ENCODE measurements around the gene DHRS1. TPM values are rescaled to one million over a fixed set of nuclear protein-coding genes. Genes with fewer than 3 reads are reported as not detected.

DHRS1 gene
- total and polyA plus RNA-seq, 3 experiments from 2014 or later = 9.3 to 34.8 (median 9.8) TPM

DNA sequence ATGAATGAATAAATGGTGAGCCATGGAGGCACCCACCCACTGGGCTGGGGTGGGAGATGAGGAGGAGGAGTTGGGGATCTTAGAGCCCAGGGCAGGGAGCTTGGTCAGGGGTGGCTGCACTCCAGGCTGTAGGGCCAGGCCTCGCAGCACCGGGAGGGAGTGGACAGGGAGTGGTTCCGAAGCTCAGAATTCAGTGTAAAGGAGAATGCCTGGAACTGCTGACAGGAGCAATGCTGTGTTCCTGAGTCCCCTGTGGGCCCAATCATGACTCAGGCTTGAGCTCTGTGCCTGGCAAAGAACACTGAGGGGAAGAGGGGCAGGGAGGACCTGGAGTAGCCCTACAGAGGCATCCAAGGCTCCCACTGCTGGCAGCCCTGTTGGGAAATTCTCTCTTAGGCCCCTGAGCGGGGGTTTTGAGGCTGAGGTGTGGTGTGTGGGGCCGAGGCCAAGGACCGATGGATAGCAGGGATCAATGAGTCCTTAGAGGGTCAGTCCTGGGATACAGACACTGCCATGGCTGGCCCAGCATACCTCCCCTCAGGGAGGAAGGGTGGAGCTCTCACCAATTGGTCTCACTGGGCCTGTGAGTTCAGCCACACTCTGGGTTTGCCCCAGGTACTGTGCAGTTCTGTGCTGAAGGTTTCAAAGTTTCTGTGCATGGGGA, 18.7 kb downstream of the DHRS1 start:
- Mint-ChIP-seq H3K27me3 (no peaks in the 10 kb centered on the region), H3K4me1 (peaks cover 17 to 23% (median 21%) of the 10 kb centered on the region in 3 donors), H3K4me3 (no peak overlapping the region), H3K9me3 (no peaks in the 10 kb centered on the region), H3K36me3 (peaks cover 0 to 2% (median 0%) of the 10 kb centered on the region in 3 donors), H3K27ac (peak overlapping the region in 5 of 8 donors; percentile 32 to 84 (median 47))
- Histone ChIP-seq H3K36me3 (ENCODE audit: insufficient read depth, low read length) (no peaks in the 10 kb centered on the region), H3K27ac (ENCODE audit: low read depth, low read length) (no peak overlapping the region), H3K9me3 (ENCODE audit: low read length) (no peaks in the 10 kb centered on the region), H3K4me3 (ENCODE audit: low read length) (no peak overlapping the region), H3K4me1 (ENCODE audit: insufficient read depth, low read length) (peaks cover 16% of the 10 kb centered on the region), H3K27me3 (ENCODE audit: insufficient read depth, low read length, poor library complexity, severe bottlenecking) (no peaks in the 10 kb centered on the region)
- ChIA-PET CTCF (interaction anchor here (1.2 to 3.5 kb wide), 5 partner anchors 10 to 53 kb away, joined by 4 to 10 read pairs (median 6); partner anchors contain the start of genes LTB4R2 and RABGGTA), POLR2A (interaction anchor here (1.3 kb wide), 1 partner anchor 9 kb away, joined by 3 read pairs; the partner anchor contains the start of gene RABGGTA)
- DNase-seq = no peak

DNA sequence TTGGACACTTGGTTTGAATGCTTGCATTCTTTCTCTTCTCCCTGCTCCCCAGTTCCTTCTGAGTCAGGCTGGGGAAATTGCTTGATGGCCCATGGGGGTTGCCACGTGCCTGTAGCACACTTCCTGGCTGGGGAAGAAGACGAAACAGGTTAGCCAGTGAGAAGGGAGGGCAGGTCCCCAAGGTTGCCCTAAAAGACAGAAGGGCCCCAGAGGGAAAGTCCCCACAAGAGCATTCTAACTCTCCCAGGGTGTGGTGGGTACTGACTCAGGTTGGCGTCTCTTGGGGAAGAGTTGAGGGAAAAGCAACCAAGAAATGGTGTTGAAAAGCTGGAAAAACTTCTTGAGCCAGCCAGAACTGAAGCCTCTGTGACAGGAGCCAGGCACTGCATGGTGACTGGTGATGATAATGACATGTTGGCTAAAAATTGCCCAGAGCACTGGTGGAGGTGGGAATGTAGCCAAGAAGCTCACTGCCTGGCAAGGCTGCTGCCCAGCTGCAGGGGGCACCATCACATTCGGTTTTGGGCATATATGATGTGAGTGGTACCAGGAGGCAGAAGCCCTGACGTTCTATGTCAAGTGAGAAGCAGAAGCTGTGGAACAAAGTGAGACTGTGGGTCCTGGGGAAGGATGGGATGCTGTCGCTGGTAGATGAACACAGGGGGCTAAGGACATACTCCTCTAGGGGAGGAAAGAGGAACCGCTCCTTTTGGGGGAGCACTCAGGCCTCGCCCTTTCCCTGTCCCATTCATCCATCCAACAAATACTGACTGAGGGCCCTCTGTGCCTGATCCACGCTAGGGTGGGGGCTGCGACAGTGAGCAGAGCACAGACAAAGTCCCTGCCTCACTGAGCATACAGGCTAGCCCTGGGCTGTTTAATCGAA, 20.0 kb downstream of the DHRS1 start:
- H3K27ac ChIP-seq (ENCODE audit: low read depth, low read length) = no peak overlapping the region

DNA sequence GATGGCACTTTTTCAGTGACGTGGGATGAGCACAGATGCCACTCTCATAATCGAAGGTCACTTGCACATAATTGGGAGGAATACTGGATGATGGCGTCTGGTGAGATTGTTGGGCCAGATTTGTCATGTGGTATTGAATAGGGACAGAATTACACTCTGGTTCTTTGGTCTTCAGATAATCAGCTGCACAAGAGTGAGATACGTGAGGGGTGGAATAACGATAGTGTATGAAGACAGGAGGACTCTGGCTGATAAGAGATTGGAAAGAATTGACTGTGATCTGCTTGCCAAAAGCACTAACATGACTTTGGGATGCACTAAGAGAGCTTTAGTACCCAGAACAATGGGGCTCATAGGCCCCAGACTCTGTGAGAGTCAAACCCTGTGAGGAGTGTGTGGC, 21.2 kb downstream of the DHRS1 start:
- H3K27ac ChIP-seq (ENCODE audit: low read depth, low read length) = no peak overlapping the region
- Mint-ChIP-seq H3K27ac (peak overlapping the region in 7 of 8 donors; percentile 13 to 86 (median 66)), H3K9me3 (no peaks in the 10 kb centered on the region), H3K4me1 (peaks cover 23 to 39% (median 32%) of the 10 kb centered on the region in 3 donors), H3K4me3 (no peak overlapping the region), H3K36me3 (peaks cover 0 to 2% (median 0%) of the 10 kb centered on the region in 3 donors), H3K27me3 (no peaks in the 10 kb centered on the region)
- no peaks in the 10 kb centered on the region for H3K27me3 ChIP-seq (ENCODE audit: insufficient read depth, low read length, poor library complexity, severe bottlenecking)
- no peaks in the 10 kb centered on the region for H3K9me3 ChIP-seq (ENCODE audit: low read length)
- no peaks in the 10 kb centered on the region for H3K36me3 ChIP-seq (ENCODE audit: insufficient read depth, low read length)
- DNase-seq = no peak
- no peak overlapping the region for H3K4me3 ChIP-seq (ENCODE audit: low read length)
- CTCF ChIA-PET = no interaction called here
- POLR2A ChIA-PET = no interaction called here
- peaks cover 27% of the 10 kb centered on the region for H3K4me1 ChIP-seq (ENCODE audit: insufficient read depth, low read length)

More for the DNA sequence above, 20.0 kb downstream of the DHRS1 start:
- Mint-ChIP-seq H3K9me3 (no peaks in the 10 kb centered on the region), H3K4me1 (peaks cover 17 to 28% (median 21%) of the 10 kb centered on the region in 3 donors), H3K27ac (peak overlapping the region; percentile 34 to 93 (median 80)), H3K27me3 (no peaks in the 10 kb centered on the region), H3K36me3 (peaks cover 0 to 2% (median 0%) of the 10 kb centered on the region in 3 donors), H3K4me3 (no peak overlapping the region)
- ChIA-PET POLR2A (interaction anchor here (1.3 kb wide), 1 partner anchor 8 kb away, joined by 3 read pairs; the partner anchor contains the start of gene RABGGTA), CTCF (interaction anchor here (1.2 to 3.5 kb wide), 5 partner anchors 9 to 45 kb away, joined by 3 to 10 read pairs (median 6); partner anchors contain the start of genes LTB4R2 and RABGGTA)
- Histone ChIP-seq H3K4me1 (ENCODE audit: insufficient read depth, low read length) (peaks cover 18% of the 10 kb centered on the region), H3K36me3 (ENCODE audit: insufficient read depth, low read length) (no peaks in the 10 kb centered on the region), H3K4me3 (ENCODE audit: low read length) (no peak overlapping the region), H3K9me3 (ENCODE audit: low read length) (no peaks in the 10 kb centered on the region), H3K27me3 (ENCODE audit: insufficient read depth, low read length, poor library complexity, severe bottlenecking) (no peaks in the 10 kb centered on the region)
- DNase-seq = peak in 3 of 5 donors; percentile 26 to 39 (median 27)

DNA sequence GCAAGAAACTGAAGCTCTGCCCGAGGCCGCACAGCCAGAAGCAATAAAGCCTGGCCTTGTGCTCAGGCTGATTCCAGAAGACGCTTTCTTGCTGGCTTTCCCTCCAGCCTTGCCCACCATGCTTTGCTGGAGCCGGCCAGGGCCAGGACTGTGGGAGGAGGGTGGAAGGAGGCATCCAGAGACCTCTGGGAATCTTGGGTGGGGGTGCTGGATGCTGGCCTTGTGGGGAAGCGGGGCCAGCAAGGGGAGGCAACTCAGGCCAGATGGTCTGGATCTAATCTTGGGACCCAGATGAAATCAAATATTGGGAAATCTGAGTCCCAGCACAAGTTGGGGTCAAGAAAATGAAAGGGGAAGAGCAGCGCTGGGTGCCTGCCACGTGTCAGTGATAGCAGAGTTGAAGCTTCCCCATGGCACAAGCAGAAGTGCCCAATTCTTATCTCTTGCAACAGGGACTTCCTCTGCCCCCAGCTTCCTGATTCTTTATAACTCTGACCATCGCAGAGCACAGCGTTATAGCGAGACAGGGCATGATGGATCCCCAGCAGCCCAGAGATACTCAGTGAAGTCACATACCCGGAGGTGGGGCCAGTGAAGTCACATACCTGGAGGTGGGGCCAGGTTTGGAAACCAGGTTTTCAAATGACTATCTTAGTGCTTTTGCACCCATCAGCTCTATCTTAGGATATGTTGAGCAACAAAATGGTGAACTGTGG, 21.8 kb downstream of the DHRS1 start:
- peak overlapping the region in 3 of 8 donors; percentile 31 to 86 (median 43) for H3K27ac Mint-ChIP-seq
- no peak overlapping the region for H3K4me3 Mint-ChIP-seq
- Histone ChIP-seq H3K27ac (ENCODE audit: low read depth, low read length) (no peak overlapping the region), H3K4me3 (ENCODE audit: low read length) (no peak overlapping the region), H3K27me3 (ENCODE audit: insufficient read depth, low read length, poor library complexity, severe bottlenecking) (no peaks in the 10 kb centered on the region), H3K36me3 (ENCODE audit: insufficient read depth, low read length) (no peaks in the 10 kb centered on the region), H3K4me1 (ENCODE audit: insufficient read depth, low read length) (peaks cover 30% of the 10 kb centered on the region), H3K9me3 (ENCODE audit: low read length) (no peaks in the 10 kb centered on the region)
- CTCF ChIA-PET = interaction anchor here (1.5 kb wide), 1 partner anchor 36 kb away, joined by 3 read pairs; the partner anchor contains the start of gene TINF2
- H3K27me3 Mint-ChIP-seq = no peaks in the 10 kb centered on the region
- peak in 1 of 5 donors; percentile 36 for DNase-seq
- peaks cover 0 to 2% (median 0%) of the 10 kb centered on the region in 3 donors for H3K36me3 Mint-ChIP-seq
- peaks cover 27 to 43% (median 35%) of the 10 kb centered on the region in 3 donors for H3K4me1 Mint-ChIP-seq
- H3K9me3 Mint-ChIP-seq = no peaks in the 10 kb centered on the region
- POLR2A ChIA-PET = no interaction called here

DNA sequence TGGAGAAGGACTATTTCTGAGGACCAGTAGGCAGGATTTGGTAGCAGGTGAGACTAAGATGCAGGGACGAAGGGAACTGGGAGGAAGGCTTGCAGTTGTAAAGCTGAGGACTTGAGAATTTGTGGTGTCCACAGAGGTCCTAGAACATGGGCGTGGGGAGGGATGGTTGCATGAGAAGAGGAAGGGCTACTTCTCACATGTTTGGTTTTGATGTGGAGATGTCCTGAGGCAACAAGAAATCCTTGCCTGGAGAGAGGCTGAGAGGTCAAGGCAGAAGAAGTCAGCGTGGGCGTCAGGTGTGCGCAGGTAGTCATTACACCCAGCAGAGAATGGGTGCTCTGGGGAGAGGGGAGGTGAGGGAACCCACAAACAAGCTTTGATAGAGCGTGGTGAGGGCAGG, 22.5 kb downstream of the DHRS1 start:
- Histone ChIP-seq H3K9me3 (ENCODE audit: low read length) (no peaks in the 10 kb centered on the region), H3K36me3 (ENCODE audit: insufficient read depth, low read length) (no peaks in the 10 kb centered on the region), H3K27me3 (ENCODE audit: insufficient read depth, low read length, poor library complexity, severe bottlenecking) (no peaks in the 10 kb centered on the region), H3K4me1 (ENCODE audit: insufficient read depth, low read length) (peaks cover 37% of the 10 kb centered on the region), H3K4me3 (ENCODE audit: low read length) (no peak overlapping the region), H3K27ac (ENCODE audit: low read depth, low read length) (no peak overlapping the region)
- Mint-ChIP-seq H3K4me1 (peaks cover 34 to 50% (median 42%) of the 10 kb centered on the region in 3 donors), H3K27ac (peak overlapping the region in 5 of 8 donors; percentile 30 to 88 (median 81)), H3K36me3 (peaks cover 0 to 2% (median 0%) of the 10 kb centered on the region in 3 donors), H3K27me3 (peaks cover 0 to 4% of the 10 kb centered on the region in 2 donors), H3K4me3 (no peak overlapping the region), H3K9me3 (no peaks in the 10 kb centered on the region)
- ChIA-PET POLR2A (no interaction called here), CTCF (interaction anchor here (1.5 kb wide), 1 partner anchor 35 kb away, joined by 3 read pairs; the partner anchor contains the start of gene TINF2)
- peak in 1 of 5 donors; percentile 2 for DNase-seq

DNA sequence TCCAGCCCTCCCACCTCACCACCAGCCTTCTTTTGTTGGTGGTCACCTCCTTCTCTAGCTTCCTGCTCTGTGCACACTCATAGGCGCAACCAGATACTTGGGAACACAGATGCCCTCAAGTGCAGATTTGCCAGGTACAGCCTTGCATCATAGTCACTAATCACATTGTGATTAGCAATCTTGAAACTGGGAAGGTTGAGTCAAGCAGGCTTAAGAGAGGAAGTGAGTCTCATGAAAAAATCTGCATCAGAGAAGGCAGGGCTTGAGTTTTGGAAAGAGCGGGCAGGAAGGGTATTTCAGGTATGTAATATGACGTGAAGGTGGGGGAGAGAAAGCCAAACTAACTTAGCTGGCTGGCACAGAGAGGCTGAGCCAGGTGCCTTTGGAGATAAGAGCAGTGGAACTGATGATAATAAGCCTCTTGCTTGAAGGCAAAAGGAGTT, 25.5 kb downstream of the DHRS1 start:
- H3K27me3 Mint-ChIP-seq = peaks cover 0 to 5% of the 10 kb centered on the region in 2 donors
- H3K9me3 Mint-ChIP-seq = no peaks in the 10 kb centered on the region
- H3K27ac Mint-ChIP-seq = peak overlapping the region; percentile 18 to 96 (median 70)
- H3K36me3 Mint-ChIP-seq = peaks cover 0 to 14% (median 2%) of the 10 kb centered on the region in 3 donors
- H3K9me3 ChIP-seq (ENCODE audit: low read length) = no peaks in the 10 kb centered on the region
- H3K27me3 ChIP-seq (ENCODE audit: insufficient read depth, low read length, poor library complexity, severe bottlenecking) = no peaks in the 10 kb centered on the region
- POLR2A ChIA-PET = interaction anchor here (0.5 to 0.6 kb wide), 2 partner anchors 28 to 129 kb away, joined by 3 to 10 read pairs; no protein-coding TSS in a partner anchor
- H3K36me3 ChIP-seq (ENCODE audit: insufficient read depth, low read length) = peaks cover 7% of the 10 kb centered on the region
- peaks cover 42 to 58% (median 50%) of the 10 kb centered on the region in 3 donors for H3K4me1 Mint-ChIP-seq
- CTCF ChIA-PET = interaction anchor here (1.0 to 1.7 kb wide), 2 partner anchors 34 to 59 kb away, joined by 3 to 4 read pairs; partner anchors contain the start of gene CIDEB
- no peak overlapping the region for H3K27ac ChIP-seq (ENCODE audit: low read depth, low read length)
- peak in 3 of 5 donors; percentile 19 to 49 (median 37) for DNase-seq
- no peak overlapping the region for H3K4me3 ChIP-seq (ENCODE audit: low read length)
- H3K4me3 Mint-ChIP-seq = peak overlapping the region in 2 of 7 donors; percentile 8 to 19
- H3K4me1 ChIP-seq (ENCODE audit: insufficient read depth, low read length) = peaks cover 37% of the 10 kb centered on the region

DNA sequence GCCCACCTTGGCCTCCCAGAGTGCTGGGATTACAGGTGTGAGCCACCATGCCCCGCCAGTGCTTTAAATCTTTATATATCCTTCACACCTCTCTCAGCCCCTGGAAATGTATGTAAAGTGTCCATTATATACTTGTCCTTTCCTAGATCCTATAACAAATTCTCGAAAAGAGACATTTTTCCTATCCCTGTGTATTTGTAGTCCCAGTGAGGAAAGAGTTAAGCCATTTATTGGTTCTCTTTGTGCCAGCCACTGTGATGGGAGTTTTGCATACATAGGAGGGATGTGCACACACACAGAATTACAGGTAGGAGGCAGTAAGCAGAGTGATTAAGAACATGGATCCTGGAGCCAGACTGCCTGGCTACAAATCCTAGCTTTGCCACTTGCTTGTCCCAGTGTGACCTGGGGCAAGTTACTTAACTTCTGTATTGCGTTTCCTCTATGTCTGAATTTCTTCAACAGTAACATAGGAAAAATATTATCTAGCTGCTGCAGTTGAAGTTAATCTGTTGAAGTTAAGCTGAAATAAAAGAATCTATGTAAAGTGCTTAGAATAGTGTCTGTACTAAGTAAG, 26.1 kb downstream of the DHRS1 start:
- ChIA-PET CTCF (interaction anchor here (1.0 to 1.7 kb wide), 2 partner anchors 34 to 60 kb away, joined by 3 to 4 read pairs; partner anchors contain the start of gene CIDEB), POLR2A (interaction anchor here (0.5 to 0.7 kb wide), 3 partner anchors 27 to 129 kb away, joined by 3 to 10 read pairs (median 3); partner anchors contain the start of gene NYNRIN)
- no peaks in the 10 kb centered on the region for H3K9me3 ChIP-seq (ENCODE audit: low read length)
- H3K4me3 ChIP-seq (ENCODE audit: low read length) = no peak overlapping the region
- no peak overlapping the region for H3K4me3 Mint-ChIP-seq
- H3K27ac Mint-ChIP-seq = peak overlapping the region in 7 of 8 donors; percentile 23 to 99 (median 77)
- H3K36me3 ChIP-seq (ENCODE audit: insufficient read depth, low read length) = peaks cover 9% of the 10 kb centered on the region
- no peak overlapping the region for H3K27ac ChIP-seq (ENCODE audit: low read depth, low read length)
- peak in 1 of 5 donors; percentile 7 for DNase-seq
- peaks cover 0 to 20% (median 2%) of the 10 kb centered on the region in 3 donors for H3K36me3 Mint-ChIP-seq
- peaks cover 38 to 52% (median 44%) of the 10 kb centered on the region in 3 donors for H3K4me1 Mint-ChIP-seq
- H3K27me3 ChIP-seq (ENCODE audit: insufficient read depth, low read length, poor library complexity, severe bottlenecking) = no peaks in the 10 kb centered on the region
- peaks cover 31% of the 10 kb centered on the region for H3K4me1 ChIP-seq (ENCODE audit: insufficient read depth, low read length)
- no peaks in the 10 kb centered on the region for H3K9me3 Mint-ChIP-seq
- H3K27me3 Mint-ChIP-seq = peaks cover 0 to 5% of the 10 kb centered on the region in 2 donors
